Stimulated activated naive CD8-positive, alpha-beta T cell treated with anti-CD3 and anti-CD28 coated beads, Interleukin-15, amount 100 ng/mL, for 72 hours (primary cell): ENCODE measurements around the gene RB1.
A peak's percentile ranks its signal among the peaks of the same experiment; 100 is the strongest.

ENCODE experiments used
- ATAC-seq: fragments of 150-1000 bp; cut with Tn5 transposase; 2 replicates; pipeline ENCODE4 v1.10.0; 2021; ENCODE audit warnings: mild to moderate bottlenecking, moderate library complexity
- DNase-seq, 2 donors: peaks; one replicate each; pipeline ENCODE4 v3.0.0; 2021 to 2022
- H3K27ac Mint-ChIP-seq, 2 donors: one replicate each; pipeline ENCODE4 v1.8.0; 2022; ENCODE audit warnings: mild to moderate bottlenecking in 2 of 2, mixed read lengths in 2 of 2, moderate library complexity in 2 of 2
- H3K27me3 Mint-ChIP-seq: one replicate; pipeline ENCODE4 v1.8.0; 2022; ENCODE audit warnings: mixed read lengths
- H3K4me1 Mint-ChIP-seq: one replicate; pipeline ENCODE4 v1.8.0; 2022; ENCODE audit warnings: mild to moderate bottlenecking, mixed read lengths
- H3K4me3 Mint-ChIP-seq, 2 donors: one replicate each; pipeline ENCODE4 v1.8.0; 2022; ENCODE audit warnings: mild to moderate bottlenecking in 2 of 2, mixed read lengths in 2 of 2, moderate library complexity in 1 of 2
- H3K9me3 Mint-ChIP-seq, 2 donors: one replicate each; pipeline ENCODE4 v1.8.0; 2022; ENCODE audit warnings: mixed read lengths in 2 of 2

RB1 gene

DNA sequence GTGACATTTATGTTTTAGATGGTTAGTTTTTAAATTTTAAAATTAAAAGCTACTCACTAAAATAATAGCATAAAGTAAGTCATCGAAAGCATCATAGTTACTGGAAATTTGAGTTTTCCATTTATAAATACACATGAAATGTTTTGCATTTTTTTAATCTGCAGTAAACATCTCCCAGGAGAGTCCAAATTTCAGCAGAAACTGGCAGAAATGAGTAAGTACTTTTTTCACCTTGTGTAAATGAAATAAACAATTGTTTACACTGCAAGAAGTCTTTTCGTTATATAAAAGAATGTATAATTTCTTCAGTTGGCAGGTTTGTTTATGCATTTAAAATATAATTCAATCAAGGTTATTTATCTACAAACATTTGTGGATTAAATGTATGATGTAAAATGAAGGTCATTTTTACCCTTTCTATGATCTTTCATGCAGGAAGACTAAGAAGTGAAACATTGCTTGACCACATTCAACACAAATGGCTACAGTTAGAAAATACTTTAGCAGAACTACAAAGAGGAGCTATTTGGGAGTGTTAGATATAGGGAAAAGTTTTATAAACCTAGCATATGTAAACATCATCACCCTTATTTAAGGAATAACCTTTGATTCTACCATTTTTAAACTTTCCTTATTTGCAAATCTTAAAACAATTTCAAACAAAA lies 173.8 kb downstream of the RB1 start:
- ATAC-seq, result no peak
- H3K4me1 Mint-ChIP-seq, result no peaks in the 10 kb centered on the region
- no peak overlapping the region for H3K4me3 Mint-ChIP-seq
- no peaks in the 10 kb centered on the region for H3K27me3 Mint-ChIP-seq
- H3K9me3 Mint-ChIP-seq, result no peaks in the 10 kb centered on the region
- H3K27ac Mint-ChIP-seq, result no peak overlapping the region
- no peak for DNase-seq

DNA sequence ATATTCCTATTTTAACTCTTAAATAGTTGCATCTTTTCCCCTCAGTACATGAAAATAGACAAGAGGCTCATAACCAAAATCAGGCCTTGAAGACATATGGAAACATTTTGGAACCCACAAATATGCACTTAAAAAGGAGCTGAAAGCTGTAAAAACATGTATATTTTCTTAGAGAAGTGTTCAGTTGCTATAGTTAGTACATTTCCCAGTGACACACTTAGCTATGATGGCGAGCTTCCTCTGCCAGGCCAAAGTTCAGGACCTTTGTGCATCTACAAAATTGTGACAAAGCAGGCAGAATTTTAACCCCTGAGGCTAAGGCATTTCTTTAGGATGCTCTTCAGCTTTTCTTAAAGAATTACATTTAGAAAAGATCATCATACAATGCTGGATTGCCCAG lies 174.8 kb downstream of the RB1 start:
- ATAC-seq (no peak), DNase-seq (no peak)
- Mint-ChIP-seq H3K4me3 (no peak overlapping the region), H3K9me3 (no peaks in the 10 kb centered on the region), H3K27ac (no peak overlapping the region), H3K4me1 (no peaks in the 10 kb centered on the region), H3K27me3 (no peaks in the 10 kb centered on the region)

DNA sequence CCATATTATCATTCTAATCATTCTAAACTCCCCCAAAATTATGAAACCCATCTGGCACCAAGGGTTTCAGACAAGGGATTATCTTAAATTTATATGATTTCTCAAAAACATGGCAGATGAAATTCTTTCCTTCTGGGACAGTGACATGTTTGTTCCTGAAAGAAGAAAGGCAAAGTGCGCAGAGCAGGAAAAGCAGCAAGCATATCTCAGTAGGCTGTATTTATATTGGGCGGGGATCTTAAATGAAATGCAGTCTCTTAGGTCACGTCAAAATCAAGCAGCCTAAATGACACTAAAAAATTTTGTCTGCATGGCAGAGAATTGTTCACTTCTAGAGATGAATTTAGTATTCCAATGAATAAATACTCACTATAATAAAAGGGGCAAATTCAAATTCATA lies 180.0 kb downstream of the RB1 start:
- Mint-ChIP-seq H3K27me3 (no peaks in the 10 kb centered on the region), H3K27ac (no peak overlapping the region), H3K4me1 (peaks cover 5% of the 10 kb centered on the region), H3K9me3 (no peaks in the 10 kb centered on the region), H3K4me3 (no peak overlapping the region)
- no peak for ATAC-seq
- DNase-seq, result no peak

DNA sequence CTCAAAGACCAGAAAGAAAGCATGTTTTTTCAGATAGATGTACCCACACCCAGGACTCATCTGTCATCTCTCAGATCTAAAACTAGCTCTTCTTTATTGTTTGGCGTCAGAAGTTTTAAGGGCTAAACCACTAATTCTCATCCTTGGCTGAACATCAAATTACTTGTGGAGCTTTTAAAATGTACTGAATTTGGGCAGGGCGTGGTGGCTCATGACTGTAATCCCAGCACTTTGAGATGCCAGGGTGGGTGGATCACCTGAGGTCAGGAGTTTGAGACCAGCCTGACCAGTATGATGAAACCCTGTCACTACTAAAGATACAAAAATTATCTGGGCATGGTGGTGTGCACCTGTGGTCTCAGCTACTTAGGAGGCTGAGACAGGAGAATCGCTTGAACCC lies 181.9 kb downstream of the RB1 start:
- no peak overlapping the region for H3K27ac Mint-ChIP-seq

DNA sequence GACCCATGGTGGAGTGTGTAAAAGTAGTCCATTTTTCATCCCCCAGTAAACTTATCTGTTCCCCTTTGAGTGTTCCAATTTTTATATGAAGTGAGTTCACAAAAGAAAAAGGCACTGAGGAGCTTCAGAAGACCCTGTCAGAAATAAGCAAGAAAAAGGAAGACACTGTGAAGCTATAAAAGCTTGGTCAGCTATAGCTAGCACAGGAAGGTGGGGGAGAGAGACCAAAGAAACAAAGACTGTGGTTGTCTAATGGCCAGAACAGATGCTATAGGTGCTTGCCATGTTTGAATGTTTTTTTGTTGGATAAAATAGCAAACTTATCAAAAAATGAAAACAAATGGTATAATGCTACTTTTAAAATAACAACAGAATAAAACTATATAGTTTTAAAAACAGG lies 182.8 kb downstream of the RB1 start:
- Mint-ChIP-seq H3K9me3 (no peaks in the 10 kb centered on the region), H3K4me3 (no peak overlapping the region), H3K4me1 (peaks cover 11% of the 10 kb centered on the region), H3K27ac (no peak overlapping the region), H3K27me3 (no peaks in the 10 kb centered on the region)
- DNase-seq (no peak), ATAC-seq (no peak)

More for the DNA sequence above, 181.9 kb downstream of the RB1 start:
- Mint-ChIP-seq H3K4me1 (peaks cover 11% of the 10 kb centered on the region), H3K4me3 (no peak overlapping the region), H3K27me3 (no peaks in the 10 kb centered on the region), H3K9me3 (no peaks in the 10 kb centered on the region)
- DNase-seq, result no peak
- no peak for ATAC-seq

DNA sequence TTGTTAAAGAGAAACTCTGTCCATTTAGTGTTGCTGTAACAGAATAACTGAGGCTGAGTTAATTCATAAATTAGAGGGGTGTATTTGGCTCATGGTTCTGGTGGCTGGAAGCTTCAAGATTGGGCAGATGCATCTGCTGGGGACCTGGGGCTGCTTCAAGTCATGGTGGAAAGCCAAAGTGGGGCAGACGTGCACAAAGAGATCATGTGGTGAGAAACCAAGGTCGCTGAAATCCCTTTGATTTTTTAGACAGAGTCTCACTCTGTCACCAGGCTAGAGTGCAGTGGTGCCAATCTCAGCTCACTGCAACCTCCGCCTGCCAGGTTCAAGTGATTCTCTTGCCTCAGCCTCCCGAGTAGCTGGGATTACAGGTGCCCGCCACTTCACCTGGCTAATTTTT lies 183.3 kb downstream of the RB1 start:
- no peak for DNase-seq
- Mint-ChIP-seq H3K4me3 (no peak overlapping the region), H3K27me3 (no peaks in the 10 kb centered on the region), H3K27ac (no peak overlapping the region), H3K4me1 (peaks cover 11% of the 10 kb centered on the region), H3K9me3 (no peaks in the 10 kb centered on the region)
- no peak for ATAC-seq

DNA sequence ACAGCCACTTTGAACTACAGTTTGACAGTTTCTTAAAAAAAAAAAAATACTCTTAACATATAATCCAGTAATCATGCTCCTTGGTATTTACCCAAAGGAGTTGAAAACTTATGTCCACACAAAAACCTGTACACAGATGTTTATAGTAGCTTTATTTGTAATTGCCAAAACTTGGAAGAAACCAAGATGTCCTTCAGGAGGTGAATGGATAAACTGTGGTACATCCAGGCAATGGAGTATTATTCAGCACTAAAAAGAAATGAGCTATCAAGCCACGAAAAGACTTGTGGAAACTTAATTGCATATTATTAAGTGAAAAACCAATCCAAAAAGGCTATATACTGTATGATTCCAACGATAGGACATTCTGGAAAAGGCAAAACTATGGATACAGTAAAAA lies 184.4 kb downstream of the RB1 start:
- Mint-ChIP-seq H3K4me3 (no peak overlapping the region), H3K4me1 (peaks cover 11% of the 10 kb centered on the region), H3K27me3 (no peaks in the 10 kb centered on the region), H3K9me3 (no peaks in the 10 kb centered on the region), H3K27ac (no peak overlapping the region)
- no peak for ATAC-seq
- no peak for DNase-seq

DNA sequence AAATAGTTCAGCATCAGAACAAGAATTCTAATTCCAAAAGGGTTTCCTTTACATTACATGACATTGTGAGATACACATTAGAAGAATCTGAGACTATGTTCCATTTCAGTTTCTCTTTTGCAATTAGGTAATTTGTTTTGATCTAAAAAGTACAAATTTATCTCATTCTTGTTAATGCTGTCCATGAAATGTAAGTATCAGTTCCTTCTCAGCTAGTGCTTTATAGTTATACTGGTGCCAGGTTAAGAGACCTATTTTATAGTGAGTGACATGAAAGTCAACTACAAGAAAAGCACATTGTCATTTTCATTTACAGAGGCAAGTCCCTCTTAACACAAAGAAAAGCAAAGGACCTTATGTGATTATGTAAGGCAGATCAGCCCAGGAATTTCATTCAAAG lies 185.4 kb downstream of the RB1 start:
- no peak for ATAC-seq
- H3K27me3 Mint-ChIP-seq, result no peaks in the 10 kb centered on the region
- H3K27ac Mint-ChIP-seq, result peak overlapping the region in 1 of 2 donors; percentile 41
- H3K9me3 Mint-ChIP-seq, result no peaks in the 10 kb centered on the region
- peak overlapping the region in 1 of 2 donors; percentile 6 for H3K4me3 Mint-ChIP-seq
- no peak for DNase-seq
- peaks cover 11% of the 10 kb centered on the region for H3K4me1 Mint-ChIP-seq

DNA sequence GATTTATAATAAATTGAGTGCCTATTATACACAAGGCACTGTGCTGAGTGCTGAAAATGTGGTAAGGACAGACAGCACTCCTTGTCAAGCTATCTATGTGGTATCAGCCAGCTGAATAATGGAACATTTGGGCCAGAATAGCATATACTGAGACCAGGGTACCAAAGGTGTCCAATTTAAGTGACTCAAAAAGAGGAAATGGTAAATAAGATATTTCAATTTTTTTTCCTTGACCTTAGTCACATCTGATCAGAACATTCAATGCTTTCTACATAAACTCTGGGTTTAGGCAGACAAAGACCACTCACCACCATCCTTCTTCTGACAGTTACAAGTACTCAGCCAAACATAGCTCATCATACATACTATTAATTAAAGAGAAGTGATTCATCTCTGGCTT lies 186.1 kb downstream of the RB1 start:
- H3K4me1 Mint-ChIP-seq, result peaks cover 11% of the 10 kb centered on the region
- H3K27me3 Mint-ChIP-seq, result no peaks in the 10 kb centered on the region
- ATAC-seq (no peak), DNase-seq (no peak)
- H3K9me3 Mint-ChIP-seq, result no peaks in the 10 kb centered on the region
- H3K27ac Mint-ChIP-seq, result no peak overlapping the region
- H3K4me3 Mint-ChIP-seq, result no peak overlapping the region

DNA sequence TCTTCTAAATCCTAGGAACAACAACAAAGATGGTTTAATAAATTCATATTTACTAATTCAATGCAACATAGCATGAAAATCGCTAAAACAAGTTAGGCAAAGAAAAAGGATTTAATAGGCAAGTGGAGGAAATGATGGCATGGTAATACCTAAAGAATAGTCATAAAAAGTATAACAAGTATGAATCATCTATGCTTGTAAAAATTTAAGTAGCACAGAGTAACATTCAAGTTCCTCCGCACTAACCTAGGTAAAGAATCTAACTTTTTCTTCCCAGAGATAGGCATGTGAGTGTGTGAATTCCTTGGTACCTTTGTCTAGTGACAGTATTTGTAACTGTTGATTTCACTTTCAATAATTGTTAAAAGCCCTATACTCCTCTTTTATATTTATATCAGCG lies 186.7 kb downstream of the RB1 start:
- no peak overlapping the region for H3K27ac Mint-ChIP-seq
- no peak for DNase-seq
- H3K27me3 Mint-ChIP-seq, result no peaks in the 10 kb centered on the region
- H3K4me3 Mint-ChIP-seq, result no peak overlapping the region
- ATAC-seq, result no peak
- no peaks in the 10 kb centered on the region for H3K9me3 Mint-ChIP-seq
- peaks cover 11% of the 10 kb centered on the region for H3K4me1 Mint-ChIP-seq

DNA sequence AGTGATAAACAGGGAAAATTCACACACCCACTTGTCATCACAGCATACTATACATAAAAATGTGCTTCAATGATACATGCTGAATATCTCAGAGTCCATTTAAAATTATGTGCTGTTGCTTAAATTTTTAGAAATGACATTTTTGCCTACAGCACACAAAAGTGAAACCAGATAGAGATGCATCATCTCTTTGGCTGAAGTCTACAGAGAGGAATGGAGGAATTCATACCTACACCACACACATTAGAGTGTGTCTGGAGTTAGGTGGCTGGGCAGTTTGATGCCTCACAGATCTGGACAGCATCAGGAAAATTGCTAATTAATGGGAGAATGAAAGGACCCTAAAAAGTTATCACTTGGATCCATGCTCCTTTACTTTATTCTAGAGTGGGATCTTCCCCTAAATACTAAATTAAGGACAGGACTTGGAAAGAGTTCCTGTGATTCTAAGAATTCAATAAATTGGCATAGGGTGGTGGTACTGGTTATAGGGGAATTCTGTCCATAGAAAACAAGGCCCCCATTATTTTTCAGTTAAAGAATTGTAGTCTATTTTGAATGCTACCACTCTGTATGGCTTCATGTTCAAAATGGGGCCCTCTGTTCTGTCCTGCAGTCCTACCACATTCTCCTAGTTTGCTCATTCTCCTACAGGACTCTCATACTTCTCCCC lies 188.0 kb downstream of the RB1 start:
- Mint-ChIP-seq H3K9me3 (no peaks in the 10 kb centered on the region), H3K27ac (no peak overlapping the region), H3K27me3 (no peaks in the 10 kb centered on the region), H3K4me1 (peaks cover 15% of the 10 kb centered on the region), H3K4me3 (no peak overlapping the region)
- ATAC-seq (peak; percentile 37), DNase-seq (no peak)

DNA sequence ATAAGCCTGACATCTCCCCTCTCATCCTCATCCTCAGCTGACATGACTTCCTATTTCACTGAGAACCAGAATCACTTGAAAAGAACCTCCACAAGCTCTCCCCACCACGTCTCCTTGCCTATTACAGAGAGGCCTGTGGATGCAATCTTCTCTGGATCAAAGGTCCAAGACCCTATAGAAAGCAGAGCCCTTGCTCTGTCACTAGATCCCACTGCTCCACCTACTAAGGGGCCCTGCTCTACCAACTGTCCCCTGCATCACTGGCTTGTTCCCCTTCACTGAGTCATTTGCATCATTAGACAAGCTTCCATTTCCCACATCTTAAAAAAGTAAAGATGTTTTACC lies 188.5 kb downstream of the RB1 start:
- no peak overlapping the region for H3K27ac Mint-ChIP-seq
- no peak overlapping the region for H3K4me3 Mint-ChIP-seq
- DNase-seq, result no peak
- peak; percentile 59 for ATAC-seq
- no peaks in the 10 kb centered on the region for H3K27me3 Mint-ChIP-seq
- peaks cover 20% of the 10 kb centered on the region for H3K4me1 Mint-ChIP-seq
- no peaks in the 10 kb centered on the region for H3K9me3 Mint-ChIP-seq

DNA sequence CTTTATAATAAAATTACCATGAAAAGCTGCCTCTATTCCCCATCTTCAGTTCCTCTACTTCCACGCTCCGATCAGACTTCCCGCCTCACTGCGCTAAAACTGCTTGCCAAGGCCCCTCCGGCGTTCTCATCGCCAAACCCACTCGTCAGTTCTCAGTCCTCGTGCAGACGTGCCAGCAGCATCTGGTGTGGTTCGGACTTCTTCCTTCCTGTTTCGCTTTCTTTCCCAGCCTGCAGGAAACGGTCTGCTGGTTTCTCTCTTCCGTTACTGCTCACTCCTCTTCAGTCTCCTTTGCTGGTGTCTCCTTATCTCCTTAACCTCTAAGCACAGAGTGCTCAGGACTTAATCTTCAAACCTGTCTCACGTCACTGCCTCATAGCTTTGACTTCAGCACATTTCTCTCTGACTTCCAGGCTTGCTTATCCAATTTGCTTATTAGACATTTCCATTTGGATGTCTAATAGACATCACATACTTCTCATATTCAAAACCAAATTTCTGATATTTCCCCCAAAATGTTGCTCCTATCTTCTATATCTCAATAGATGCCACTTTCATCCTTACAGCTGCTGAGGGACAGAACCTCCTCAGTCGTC lies 189.0 kb downstream of the RB1 start:
- H3K9me3 Mint-ChIP-seq, result no peaks in the 10 kb centered on the region
- no peak overlapping the region for H3K4me3 Mint-ChIP-seq
- no peak overlapping the region for H3K27ac Mint-ChIP-seq
- no peaks in the 10 kb centered on the region for H3K27me3 Mint-ChIP-seq
- ATAC-seq (peak; percentile 89), DNase-seq (peak; percentile 60 to 68)
- H3K4me1 Mint-ChIP-seq, result peaks cover 23% of the 10 kb centered on the region

DNA sequence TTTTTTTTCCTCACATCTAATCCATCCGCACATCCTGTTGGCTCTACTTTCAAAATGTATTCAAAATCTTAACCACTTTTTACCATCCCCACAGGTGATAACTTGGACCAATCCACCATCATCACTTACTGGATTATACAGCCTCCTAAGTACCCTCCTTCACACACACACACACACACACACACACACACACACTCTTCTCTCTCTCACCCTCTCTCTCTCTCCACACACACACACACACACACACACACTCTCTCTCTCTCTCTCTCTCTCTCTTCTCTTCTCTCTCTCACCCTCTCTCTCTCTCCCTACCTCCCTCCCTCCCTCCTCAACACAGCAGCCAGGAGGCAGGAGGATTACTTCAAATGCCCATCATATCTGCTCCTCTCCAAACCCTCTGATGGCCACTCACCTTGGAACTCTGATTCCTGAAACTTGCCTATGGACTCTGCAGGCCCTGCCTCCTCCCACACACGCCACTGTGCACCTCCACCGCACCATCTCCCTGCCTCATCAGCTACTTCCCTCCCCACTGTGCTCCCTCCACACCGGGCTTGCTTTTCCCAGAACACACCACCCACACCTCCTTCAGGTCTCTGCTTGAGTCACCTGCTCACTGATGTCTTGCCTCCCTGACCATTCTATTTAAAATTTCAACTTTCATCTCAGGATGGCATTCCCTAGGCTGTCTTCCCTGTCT lies 189.7 kb downstream of the RB1 start:
- Mint-ChIP-seq H3K27ac (no peak overlapping the region), H3K27me3 (no peaks in the 10 kb centered on the region), H3K9me3 (no peaks in the 10 kb centered on the region), H3K4me3 (no peak overlapping the region), H3K4me1 (peaks cover 22% of the 10 kb centered on the region)
- DNase-seq (peak in 1 of 2 donors; percentile 12), ATAC-seq (peak; percentile 34)

DNA sequence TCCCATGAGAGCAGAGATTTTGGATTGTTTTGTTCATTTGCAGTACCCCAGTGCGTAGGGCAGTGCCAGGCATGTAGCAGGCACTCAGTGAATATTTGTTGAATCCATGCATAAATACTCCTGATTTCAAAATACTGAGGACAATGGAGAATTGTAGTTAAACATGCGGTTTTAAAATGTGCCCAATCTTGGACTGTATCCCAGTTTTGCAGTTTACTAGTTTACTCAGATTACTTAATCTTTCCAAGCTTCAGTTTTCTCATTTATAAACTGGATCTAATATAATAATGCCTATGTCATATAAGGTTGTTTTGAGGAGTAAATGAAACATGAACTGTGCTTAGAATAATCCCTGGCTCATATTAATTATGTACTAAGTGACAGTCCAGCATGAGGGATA lies 190.3 kb downstream of the RB1 start:
- DNase-seq (no peak), ATAC-seq (no peak)
- H3K9me3 Mint-ChIP-seq, result no peaks in the 10 kb centered on the region
- H3K4me1 Mint-ChIP-seq, result peaks cover 17% of the 10 kb centered on the region
- no peak overlapping the region for H3K4me3 Mint-ChIP-seq
- H3K27ac Mint-ChIP-seq, result no peak overlapping the region
- H3K27me3 Mint-ChIP-seq, result no peaks in the 10 kb centered on the region

DNA sequence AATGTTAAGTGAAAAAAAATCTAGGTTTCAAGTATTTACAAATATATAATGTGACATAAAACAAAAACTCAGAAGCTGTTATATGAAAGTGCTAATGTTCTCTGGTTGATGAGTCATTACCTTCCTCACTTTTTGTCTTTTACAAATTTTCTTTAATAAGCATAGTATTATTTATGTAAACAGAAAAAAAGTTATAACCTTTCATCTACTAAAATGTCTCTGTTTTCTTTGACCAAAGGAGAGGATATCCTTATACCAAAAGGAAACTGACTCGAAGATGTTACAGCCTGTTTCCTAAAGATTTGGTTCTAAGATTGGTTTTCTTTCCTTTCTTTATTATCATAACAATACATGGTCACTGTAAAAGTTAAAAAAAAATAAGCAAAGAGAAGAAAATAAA lies 191.3 kb downstream of the RB1 start:
- Mint-ChIP-seq H3K9me3 (no peaks in the 10 kb centered on the region), H3K4me1 (peaks cover 12% of the 10 kb centered on the region), H3K27ac (no peak overlapping the region), H3K27me3 (no peaks in the 10 kb centered on the region), H3K4me3 (no peak overlapping the region)
- DNase-seq (no peak), ATAC-seq (no peak)
